NK-92 (cell line): ENCODE measurements around the gene SEMA7A.

Source experiments
- DNase-seq: peaks from one replicate; lab custom pipeline; 2025; ENCODE audit not compliant: unreplicated experiment; lab: John Stamatoyannopoulos, UW

The SEMA7A gene

DNA sequence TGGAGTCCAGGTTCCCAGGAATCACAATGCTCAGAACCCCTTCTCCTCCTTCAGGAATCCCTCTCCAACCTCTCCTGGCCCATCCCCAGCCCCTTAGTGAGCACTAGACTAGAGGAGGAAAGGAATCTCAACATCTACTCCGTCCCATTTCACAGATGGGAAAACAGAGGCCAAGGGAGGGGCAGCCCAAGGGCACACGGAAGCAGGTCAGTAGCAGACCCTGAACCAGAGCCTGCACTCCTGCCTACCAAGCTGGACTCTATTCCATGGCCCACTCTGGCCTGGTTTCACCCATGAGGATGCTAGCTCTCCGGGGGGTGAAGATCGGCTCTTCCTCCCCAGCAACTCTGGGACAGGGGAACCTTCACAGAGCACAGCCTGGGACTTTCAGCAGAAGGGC is 14.3 kb downstream of the SEMA7A start:
- no peak for DNase-seq

DNA sequence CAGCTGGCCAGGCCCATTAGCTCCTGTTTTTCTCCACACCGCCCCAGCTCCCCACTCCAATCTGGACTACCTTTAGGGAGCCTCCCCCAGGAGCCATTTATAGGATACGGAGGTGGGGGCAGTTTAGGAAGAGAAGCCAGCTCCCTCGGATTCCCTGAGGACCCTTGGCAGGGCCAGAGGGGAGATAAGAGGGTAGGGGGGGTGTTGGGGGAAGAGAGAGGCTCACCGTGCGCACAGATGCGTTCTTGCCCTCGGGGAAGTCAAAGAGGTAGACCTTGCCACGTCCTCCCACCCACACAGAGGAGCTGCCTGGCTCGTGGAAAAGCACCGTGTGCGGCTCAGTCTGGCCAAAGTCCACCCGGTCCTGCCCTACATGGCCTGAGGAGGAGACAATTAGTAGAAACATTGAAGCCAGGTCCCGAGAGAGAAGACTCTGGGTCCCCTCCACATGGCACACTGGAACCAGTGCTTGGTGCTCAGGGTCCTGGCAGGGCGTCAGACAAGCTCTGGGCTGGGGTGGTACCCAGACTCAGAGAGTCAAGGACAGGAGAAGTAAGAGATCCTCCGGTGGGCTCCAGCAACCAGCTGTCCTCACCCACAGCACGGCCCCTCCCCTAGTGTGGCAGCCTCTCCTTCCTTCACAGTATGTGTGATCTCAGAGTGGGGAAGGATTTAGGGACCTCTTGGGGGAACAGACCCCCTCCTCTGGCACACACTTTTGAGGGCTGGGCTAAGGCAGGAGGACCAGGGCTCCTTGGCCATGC is 15.0 kb downstream of the SEMA7A start:
- DNase-seq, result no peak

DNA sequence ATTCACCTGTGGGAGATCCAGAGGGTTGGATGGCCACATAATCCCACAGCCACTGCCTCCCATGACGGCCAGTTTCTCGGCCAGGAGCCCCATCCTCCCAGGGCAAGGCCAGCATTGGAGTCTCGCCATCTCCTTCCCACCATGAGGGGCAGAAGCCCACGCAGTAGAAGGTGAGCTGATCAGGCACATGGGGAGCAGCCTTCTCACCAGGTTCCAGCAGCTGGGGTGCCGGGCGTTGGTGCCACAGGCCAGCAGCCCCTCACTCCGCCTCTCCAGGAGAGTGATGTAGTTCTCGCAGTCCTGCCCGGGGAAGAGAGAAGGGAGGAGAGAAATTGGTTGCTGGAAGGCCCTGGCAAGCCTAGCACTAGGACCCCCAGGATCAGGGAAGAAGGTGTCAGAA is 16.1 kb downstream of the SEMA7A start:
- no peak for DNase-seq

DNA sequence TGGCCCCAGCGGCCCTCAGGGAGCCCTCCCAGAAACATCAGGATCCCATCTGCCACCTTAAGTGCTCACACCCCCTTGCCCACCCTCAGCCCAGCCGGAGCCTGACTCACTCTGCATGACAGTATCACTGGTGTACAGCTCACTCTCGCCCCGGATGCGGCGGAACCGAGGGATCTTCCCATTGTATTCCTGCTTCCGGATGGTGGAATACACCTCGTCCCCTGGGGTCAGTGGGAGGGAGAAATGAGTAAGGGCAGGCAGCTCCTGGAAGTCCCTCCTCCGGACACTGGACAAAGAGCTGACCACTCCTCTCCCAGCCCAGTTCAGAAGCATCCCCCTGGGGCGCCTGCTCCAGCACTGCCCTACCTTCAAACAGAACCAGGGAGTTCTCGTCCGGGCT is 16.5 kb downstream of the SEMA7A start:
- no peak for DNase-seq

DNA sequence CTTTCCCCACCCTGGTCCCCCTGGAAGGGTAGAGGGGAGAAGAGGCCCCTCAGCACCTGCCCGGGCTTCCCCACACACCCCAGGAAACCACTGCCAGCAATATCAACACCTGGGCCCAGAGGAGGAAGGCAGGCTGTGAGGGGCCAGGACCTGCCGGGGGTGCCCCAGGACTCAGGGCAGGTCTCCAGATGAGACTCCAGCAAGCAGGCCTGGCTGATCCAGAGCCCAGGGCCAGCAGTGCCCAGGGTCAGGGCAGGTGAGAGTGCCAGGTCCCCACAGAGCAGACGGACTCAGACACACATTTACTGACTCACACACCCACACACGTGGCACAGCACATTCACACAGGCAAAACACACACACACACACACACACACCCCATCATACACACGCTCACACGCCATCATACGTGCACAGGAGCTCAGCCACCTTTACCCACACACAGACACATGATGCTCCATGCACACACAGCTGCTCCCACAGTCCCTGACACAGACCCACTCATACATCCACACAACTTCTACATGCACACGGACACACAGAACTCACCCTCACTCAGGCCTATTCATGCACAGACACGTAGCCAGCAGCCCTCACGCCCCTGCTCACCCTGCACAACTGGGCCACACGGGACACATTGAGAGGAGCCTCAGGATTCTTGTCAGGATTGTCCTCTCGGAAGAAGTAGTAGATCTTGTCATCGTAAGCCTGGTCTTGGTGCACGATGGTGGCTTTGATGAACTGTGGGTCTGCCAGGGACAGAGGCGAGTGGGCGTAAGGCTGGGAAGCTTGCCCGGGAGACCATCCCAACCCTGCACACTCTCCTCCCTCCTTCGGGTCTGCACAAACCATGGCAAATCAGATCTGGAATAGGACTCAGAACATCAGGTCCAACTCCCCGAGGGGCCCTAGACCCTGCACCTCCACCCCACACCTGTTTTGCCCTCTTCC is 17.5 kb downstream of the SEMA7A start:
- no peak for DNase-seq

DNA sequence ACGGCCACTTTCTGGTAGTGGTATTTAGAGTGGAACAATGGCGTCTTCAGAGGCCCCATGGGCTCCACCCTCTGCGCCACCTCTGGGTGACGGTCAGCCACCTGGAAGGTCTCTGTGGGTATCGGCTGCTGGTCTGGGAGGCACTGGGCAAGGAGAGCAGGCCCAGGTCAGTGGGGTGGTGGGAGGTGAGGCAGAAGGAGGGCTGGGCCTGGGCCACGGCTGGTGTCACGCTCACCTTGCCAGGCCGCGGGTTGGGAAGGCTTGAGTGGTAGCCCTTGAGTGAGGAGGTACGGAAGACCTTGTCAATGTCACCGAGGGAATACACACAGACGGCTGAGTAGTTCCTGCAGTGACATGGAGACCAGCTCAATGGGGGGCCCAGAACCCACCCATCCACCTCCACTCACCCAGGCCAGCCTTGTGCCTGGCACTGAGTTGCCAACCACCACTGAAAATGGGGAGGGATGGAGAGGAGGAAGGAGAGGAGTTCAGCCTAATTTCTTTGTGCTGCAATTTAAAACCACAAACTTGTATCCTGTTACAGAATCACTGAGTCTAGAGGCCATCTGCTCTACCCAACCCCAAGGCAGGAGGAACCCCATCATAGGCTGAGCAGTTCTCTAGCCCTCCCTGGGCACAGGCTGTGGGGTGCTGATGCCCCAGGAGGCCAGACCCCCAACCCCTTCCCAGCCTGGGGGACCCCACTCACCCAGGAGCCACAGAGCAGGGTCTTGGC is 19.0 kb downstream of the SEMA7A start:
- DNase-seq, result no peak

DNA sequence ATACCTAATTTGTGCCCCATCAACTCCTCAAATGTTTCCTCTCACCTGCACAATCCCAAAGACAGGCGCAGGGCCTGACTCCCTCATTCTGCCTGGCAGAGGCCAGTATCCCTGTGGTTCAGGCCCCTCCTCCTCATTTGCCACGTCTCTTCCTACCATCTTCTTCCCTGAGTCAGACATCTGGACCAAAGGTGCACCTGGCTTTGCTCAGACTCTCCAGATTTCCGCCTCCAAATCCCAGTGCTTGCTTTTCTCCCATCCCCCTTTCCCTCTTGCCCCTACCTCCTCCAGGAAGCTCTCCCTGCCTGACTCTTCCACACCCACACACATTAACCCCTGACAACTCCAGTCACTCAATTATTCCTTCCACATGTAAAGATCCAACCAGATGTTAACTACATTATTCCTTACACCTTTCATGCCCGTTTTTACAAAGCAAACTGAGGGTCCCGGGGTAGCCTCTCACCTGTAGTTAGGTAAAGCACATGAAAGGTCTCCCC is 19.6 kb downstream of the SEMA7A start:
- DNase-seq, result no peak

DNA sequence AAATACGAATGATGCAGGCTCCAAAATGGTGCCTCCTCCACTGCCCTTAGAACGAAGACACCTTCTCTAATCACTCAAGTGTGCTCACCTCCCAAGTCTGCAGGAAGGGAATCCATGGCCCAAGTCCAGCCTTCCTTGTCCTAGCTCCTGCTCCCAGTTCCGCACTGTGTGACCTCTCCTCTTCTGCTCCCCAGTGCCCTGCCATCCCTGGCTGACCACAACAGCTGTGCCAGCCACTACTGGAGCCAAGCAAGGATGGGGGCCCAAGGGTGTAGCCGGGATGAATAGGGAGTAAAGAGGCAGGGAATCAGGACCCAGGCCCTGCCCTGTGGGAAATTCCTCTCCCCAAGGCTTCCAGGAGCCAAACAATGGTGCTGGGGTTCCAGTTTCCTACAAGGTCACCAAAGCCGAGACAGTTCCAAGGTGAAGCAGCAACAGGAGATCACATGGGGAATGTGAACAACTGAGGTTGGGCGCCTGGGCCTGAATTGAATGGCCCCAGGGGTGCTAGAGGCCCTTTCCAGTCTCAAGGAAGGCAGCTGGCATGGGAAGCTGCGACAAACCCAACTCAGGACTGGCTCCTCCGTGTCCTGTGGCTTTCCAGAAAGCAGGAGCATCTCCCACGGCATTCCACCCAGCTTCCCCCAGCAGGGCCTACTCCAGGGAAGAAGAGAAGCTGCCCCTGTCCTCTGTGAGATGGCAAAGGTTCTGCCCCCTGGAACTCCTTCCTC is 20.2 kb downstream of the SEMA7A start:
- no peak for DNase-seq

DNA sequence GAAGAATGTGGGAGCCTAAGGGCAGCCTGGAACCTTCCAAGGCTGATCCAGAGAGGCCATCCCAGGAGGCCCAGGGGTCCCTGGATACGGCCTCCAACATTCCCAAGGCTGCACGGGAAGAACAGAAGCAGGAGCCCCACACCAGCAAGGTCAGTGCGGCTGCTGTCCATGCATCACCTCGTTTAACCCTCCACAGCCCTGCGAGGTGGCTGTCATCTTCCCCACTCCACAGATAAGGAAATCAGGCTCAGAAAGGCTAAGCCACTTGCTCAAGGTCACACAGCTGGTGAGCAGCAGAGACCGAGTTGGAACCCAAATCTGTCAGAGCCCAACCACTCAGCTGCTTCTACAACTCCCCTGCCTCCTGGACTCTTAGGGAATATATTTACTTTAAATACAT is 21.6 kb downstream of the SEMA7A start:
- DNase-seq, result no peak

DNA sequence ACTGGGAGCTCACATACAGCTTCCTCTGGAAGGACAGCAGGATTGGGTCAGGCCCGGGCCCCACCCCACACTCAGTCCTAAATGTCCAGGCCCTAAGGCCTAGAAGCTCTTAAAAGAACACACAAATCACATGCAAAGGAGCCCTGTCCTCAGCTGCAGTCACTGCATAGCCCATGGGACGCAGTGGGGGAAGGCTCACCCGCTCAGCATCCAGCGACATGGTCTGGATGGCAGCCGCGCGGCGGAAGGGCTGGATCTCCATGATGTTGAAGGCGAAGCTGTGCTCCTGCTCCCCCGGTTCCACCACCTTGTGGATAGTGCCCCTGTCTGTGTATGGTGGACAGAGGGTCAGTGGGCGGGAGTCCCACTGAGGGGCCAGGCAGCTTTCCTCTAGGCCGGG is 22.1 kb downstream of the SEMA7A start:
- no peak for DNase-seq

DNA sequence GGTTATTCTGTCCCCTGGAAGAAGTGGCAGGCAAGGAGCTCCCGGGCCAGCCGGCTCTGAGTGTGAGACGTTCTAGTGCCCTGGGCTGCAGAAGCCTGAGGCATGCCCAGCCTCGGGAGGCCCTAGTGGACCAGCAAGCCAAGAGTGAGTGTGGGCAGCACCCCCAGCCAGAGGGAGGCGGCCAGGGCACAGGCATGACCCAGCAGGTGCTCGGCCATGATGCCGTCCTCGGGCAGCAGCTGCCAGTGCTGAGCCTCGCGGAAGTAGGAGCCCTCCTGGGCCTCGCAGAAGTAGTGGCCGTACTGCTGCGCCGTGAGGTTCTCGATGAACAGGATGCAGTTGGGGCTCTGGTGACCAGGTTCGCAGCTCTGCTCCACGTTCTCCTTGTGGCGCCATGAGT is 23.3 kb downstream of the SEMA7A start:
- no peak for DNase-seq

DNA sequence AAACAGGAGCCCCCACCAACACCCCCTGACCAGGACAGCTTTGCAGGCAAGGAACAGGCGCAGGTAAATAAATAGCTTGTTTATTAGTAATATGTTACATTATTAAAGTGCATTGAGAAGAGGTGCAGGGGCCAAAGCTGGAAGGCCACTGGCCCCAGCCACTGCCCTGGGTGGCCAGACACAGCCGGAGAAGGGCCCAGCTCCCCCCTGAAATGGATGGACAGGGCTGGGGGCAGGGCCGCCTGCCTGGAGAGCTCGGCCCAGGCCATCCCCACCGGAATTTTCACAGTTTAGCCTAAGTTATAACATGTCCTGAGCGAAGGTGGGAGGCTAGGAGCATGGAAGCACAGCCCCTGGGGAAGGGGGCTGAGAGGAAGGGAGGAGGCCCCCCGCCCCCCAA is 24.5 kb downstream of the SEMA7A start:
- DNase-seq, result no peak

DNA sequence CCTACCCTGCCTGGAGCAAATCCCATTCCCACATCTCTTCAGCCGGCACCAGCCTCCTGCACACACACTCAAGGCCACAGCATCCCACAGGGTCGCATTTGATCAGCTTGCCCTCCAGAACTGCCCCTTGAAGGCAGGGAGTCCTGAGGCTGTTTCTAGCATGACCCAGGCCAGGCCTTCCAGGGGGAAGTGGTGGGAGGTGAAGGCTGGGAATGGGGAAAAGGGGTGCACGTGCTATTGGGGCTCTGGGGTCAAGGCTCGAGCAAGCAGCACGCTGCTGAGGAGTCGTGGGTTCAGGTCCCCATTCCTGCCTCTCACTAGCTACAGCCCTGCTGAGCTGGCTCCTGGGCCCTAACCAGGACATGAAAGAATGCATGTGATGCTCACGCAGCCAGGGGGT is 24.9 kb downstream of the SEMA7A start:
- no peak for DNase-seq

DNA sequence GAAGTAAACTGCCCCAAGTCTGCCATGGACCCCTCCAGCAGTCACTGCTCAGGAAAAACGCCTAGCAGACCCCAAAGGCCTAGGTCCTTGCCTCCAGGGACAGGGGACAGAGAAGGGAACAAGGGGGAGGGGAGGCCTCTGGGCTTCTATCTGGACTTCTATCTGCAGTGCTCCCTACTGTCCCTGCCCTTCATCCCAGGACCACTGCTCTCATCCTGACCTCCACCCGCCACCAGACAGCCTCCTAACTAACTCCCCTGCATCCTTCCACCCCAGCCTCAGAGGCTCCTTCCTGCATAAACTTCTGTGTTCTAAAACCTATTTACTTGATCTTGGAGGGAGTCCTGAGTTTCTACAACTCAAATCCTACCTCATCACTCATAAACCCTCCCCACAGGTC is 25.4 kb downstream of the SEMA7A start:
- DNase-seq, result no peak

DNA sequence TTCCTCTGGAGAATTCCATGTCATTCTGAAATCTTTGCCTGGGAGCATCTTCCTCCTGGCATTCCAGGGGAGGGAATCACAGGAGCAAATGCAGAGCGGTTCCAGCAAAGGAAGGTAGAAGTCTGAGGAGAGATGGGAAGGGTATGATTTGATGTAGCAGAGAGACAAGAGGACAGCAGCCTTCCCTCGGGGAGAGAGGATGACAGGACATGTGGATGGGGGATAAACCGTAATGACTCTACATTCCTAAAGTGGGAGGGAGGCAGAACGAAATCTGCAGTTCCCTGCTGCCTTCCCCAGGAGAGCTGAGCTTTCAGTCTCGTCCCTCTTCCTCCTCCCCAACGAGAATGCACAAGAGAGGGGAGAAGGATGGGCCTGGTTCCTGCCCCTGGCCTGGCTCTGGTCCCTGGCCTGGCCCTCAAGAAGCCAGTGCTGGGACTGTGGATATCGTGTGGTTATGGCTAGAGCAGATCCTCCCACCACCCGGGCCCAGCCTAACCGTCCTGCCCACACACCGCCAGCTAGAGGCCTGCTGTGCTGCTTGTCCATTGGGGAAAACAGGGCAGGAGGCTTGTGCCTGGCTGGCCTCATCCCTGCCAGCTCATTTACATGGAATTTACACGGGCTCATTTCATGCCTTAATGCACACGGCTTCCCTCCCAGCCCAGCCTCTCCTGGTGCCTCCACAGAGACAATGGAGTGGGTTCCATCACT is 26.6 kb downstream of the SEMA7A start:
- no peak for DNase-seq

DNA sequence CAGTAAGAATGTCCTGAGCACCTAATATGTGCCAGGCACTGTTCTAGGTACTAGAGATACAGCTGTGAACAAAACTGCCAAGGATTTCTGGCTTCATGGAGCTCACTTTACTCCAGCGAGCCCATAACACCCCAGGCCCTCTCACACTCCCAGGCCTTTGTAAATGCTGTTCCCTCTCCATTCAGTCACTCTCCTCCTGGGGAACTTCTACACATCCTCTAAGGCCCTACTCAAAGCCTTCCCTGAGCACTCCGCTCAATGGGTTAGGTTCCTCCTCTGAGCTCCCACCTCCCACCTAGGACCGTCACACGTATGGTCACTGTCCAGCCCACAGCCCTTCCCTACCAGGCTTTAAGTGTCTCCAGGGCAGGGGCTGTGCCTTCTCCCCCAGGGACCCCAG is 27.2 kb downstream of the SEMA7A start:
- DNase-seq, result no peak

DNA sequence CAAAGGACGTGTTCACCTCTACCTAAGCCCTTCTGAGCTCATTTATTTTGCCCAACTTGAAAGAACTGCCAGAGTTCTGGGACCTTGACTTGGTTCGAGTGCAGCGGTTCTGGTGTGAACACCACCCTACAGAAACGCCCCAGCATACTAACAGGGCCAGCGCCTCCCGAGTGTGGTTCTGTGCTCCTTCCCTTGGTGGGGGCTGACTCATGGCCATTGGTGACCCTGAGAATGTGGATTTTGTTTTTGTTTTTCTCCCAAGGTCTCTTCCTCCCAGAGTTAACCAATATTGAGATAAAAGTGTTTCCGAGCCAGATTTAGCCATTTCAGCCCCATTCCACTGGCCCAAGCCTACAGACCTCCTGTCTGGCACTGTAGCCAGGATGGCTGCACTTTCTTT is 27.9 kb downstream of the SEMA7A start:
- no peak for DNase-seq

DNA sequence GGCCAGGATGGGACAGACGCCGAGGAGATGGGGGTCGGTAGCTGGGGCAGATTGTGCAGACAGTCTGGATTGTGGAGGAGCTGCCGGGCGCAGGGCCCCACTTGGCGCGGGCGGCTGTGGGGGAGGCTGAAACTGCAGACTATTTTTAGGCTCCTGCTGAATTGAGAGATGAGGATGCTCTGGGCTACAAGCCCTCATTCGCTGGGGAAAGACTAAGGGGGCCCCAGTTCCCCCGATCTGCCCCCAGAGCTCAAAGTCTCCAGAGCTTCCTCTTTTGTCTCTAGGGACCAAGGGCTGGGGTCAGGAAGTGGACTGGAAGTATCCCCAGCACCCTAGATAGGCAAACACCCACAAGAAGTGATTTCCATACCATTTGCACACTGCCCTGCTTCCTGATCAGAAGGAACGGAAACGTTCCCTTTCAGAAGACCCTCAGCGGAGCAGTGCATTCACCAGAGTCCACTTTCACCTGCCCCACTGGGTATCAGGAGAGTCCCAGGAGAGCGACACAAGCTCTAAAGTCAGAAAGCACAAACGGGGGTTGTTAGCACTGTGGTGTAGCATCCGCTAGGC is 29.7 kb downstream of the SEMA7A start:
- DNase-seq, result no peak

DNA sequence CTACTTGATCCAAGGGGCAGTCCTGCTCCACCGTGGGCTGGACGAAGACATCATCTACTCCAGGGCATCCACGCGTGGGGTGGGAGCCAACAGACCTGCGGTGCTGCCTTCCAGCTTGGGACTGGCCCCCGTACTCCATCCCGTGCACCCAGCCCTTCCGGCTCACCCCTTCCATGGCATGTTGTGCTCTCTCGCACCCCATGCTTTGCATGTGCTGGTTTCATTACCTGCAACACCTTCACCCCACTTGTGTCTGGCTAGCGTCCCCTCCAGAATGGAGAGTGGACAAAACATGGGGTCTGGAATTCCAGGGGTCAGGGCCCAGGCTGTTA is 30.2 kb downstream of the SEMA7A start:
- no peak for DNase-seq
